ENCODE data around the gene FGF3.
A peak's percentile ranks its signal among the peaks of the same experiment; 100 is the strongest.

The FGF3 gene

GRCh38 chr11:69843529-69843921 lies 24.3 kb upstream of the FGF3 start:
- DNase-seq: no peak

- DNase-seq: no peak
Measured at GRCh38 chr11:69842746-69843528, 23.7 kb upstream of the FGF3 start.

GRCh38 chr11:69841859-69842698 lies 22.9 kb upstream of the FGF3 start:
- DNase-seq: peak; percentile 9

- DNase-seq: no peak
Measured at GRCh38 chr11:69841170-69841858, 22.1 kb upstream of the FGF3 start.

GRCh38 chr11:69840371-69841169 lies 21.4 kb upstream of the FGF3 start:
- no peak for DNase-seq

- no peak for DNase-seq
Measured at GRCh38 chr11:69839516-69839915, 20.3 kb upstream of the FGF3 start.

- DNase-seq: no peak
Measured at GRCh38 chr11:69837791-69838190, 18.6 kb upstream of the FGF3 start.

GRCh38 chr11:69836401-69836800 lies 17.2 kb upstream of the FGF3 start:
- no peak for DNase-seq

- DNase-seq: no peak
Measured at GRCh38 chr11:69834811-69835800, 15.9 kb upstream of the FGF3 start.

GRCh38 chr11:69834251-69834650 lies 15.0 kb upstream of the FGF3 start:
- no peak for DNase-seq

GRCh38 chr11:69832561-69833413 lies 13.6 kb upstream of the FGF3 start:
- no peak for DNase-seq

GRCh38 chr11:69831985-69832384 lies 12.8 kb upstream of the FGF3 start:
- DNase-seq: no peak

- no peak for DNase-seq
Measured at GRCh38 chr11:69830086-69830485, 10.9 kb upstream of the FGF3 start.

GRCh38 chr11:69828971-69829344 lies 9.7 kb upstream of the FGF3 start:
- DNase-seq: no peak

GRCh38 chr11:69828276-69828970 lies 9.2 kb upstream of the FGF3 start:
- no peak for DNase-seq

GRCh38 chr11:69826773-69827172 lies 7.6 kb upstream of the FGF3 start:
- DNase-seq: no peak

- DNase-seq: no peak
Measured at GRCh38 chr11:69825941-69826340, 6.7 kb upstream of the FGF3 start.

- no peak for DNase-seq
Measured at GRCh38 chr11:69825037-69825834, 6.0 kb upstream of the FGF3 start.
